ENCODE measurements around the gene TREH.

The TREH gene

DNA sequence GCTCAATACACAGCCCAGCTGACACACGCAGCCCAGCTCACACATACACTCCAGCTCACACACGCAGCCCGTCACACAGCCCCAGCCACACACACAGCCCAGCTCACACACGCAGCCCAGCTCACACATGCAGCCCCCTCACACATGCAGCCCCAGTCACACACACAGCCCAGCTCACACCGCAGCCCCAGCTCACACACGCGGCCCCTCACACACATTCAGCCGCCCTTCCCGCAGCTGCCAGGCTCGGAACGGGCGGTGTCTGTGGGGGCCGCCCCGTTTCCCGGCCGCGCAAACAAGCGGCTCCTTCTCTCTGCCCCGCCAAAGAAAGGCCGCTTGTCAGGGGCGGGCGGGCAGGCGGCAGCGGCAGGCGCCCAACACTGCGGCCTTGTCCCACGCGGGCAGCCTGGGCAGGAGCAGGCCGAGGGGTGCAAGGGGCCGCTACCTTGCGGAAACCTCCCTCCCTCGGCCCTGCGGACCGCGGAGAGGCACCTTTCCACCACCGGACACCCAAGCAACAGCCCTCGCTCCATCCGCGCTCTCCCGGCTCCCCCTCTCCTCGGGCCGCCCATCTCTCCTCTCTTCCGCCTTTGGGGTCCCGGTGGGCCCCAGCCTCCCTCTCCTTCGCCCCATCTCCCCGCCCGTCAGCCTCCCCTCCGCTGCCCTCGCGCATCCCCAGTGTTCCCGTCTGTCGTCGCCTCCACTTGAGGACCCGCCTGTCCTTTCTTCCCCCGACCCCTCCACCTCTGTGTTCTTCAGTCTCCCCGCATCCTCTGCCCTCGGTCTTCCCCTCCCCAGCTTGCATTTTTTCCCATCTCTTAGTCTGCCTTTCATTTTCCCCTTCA lies 69.8 kb downstream of the TREH start:
- peak in 1 of 2 experiments; percentile 38 for DNase-seq

DNA sequence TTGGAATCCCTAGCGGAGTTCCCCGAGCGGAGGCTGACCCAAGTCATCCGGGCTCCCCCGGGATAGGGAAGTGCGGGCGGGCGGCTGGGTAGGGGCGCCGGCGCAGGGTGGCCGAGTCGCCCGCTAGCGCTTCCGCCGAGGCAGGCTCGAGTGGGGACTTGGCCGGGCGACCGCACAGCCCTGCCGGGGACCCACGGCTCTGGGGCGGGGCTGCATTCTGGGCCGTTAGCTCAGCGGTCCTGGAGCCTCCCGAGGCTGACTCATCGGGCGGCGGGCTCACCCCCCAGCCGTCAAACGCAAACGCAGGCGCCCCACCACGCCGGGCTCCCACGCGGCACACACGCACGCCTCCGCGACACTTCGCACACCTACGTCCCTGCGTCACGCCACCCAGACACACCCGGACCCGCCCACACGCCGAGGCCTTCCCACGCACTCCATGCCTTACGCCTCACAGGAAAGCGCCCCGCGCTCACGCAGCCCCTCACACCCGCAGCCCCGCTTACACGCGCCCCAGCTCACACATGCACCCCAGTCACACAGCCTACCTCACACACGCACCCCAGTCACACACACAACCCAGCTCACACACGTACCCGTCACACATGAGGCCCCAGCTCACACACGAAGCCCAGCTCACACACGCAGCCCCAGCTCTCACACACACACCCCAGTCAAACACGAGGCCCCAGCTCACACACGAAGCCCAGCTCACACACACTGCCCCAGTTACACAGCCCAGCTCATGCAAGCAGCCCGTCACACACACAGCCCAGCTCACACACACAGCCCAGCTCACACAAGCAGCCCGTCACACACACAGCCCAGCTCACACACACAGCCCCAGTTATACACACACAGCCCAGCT lies 70.9 kb downstream of the TREH start:
- peak in 1 of 2 experiments; percentile 85 for DNase-seq

DNA sequence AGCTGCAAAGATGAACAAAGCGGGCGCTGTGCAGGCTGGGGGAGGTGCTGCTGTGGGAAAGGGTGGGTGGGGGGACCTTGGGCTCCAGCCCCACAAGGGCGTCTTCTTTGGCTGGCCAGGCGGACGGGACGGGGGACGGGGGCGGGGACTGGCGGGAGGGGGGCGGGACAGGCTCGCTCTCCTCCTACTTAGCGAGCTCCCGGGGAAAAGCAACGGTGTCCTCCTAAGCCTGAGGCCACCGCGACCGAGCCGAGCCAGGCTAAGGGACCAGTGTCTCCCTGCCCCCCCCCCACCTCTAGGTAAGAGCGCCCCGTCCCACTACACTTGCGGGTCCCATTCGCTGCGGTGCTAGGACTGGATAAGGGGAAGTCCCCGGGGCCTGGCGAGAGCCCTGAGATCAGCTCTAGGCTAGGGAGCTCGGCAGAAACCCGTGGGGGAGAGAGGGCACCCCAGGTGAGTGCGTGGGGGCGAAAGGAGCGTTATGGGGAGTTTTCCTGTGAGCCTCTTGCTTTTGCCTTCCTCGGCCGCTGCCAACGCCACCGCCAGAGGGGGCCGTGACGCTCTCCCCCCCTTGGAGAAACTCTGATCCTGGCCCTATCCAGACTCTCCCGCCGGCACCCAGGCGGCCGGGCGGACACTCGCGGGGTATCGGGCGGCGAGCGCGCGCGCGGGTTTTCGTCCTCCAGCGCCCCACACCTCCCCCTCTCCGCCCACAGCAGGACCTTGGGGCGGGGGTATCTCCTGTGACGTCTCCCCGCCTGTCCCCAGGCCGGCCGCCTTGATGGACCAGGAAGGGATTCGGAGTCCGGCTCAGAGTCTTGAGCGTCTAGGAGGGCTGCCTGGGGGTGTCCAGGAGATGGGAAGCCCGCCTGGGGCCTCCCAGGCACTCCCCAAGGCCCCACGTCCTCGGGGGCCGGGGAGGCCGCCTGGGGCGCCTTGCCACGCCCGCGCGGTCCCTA lies 71.8 kb downstream of the TREH start, which contains the start of gene PHLDB1:
Gene PHLDB1, plus strand, starts transcription at position 215 of the 959 bp plus-strand sequence. CDS start 6,222 bp downstream, outside the sequence.
- DNase-seq: peak in 1 of 2 experiments; percentile 88

Measured in NCI-H526 (cell line).